ENCODE data around the gene FAM193B. TPM values are rescaled to one million over a fixed set of nuclear protein-coding genes. Genes with fewer than 3 reads are reported as not detected.

The FAM193B gene
- total and polyA plus RNA-seq, 2 donors (not counting 1 experiment from before 2014, with no cell fraction given), result 227 to 301 TPM

DNA sequence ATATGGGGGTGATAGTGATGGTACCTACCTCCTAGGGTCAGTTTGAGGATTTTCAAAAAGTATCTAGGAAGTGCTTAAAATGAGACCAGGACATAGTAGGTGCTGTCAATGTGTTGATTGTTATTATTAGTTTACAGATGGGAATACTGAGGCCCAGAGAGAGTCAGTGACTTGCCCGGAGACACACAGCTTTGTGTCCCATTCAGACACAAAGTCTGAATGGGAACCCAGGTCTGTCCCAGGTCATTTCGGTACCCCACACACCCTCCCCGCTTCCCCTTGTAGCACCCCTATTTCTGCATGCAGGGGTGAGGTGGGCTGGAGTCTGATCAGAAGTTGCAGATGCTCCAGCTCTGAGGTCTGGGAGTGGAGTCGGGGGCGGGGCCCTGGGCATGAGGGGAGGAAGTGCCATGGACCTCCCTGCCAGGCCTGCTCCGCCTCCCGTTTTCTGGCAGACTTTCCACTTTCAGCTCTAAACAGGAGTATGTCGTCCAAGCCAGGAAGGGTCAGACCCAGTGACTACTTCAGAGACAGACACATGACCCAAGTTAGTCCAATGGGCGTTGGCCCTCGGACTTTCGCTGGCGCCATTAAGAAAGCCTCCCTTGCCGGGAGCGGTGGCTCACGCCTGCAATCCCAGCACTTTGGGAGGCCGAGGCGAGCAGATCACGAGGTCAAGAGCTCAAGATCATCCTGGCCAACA, 77.7 kb downstream of the FAM193B start:
- DNase-seq, result no peak
- H3K4me3 Mint-ChIP-seq, result no peak overlapping the region
- no peak overlapping the region for H3K27ac Mint-ChIP-seq
- TF ChIP-seq, protein P1, sequence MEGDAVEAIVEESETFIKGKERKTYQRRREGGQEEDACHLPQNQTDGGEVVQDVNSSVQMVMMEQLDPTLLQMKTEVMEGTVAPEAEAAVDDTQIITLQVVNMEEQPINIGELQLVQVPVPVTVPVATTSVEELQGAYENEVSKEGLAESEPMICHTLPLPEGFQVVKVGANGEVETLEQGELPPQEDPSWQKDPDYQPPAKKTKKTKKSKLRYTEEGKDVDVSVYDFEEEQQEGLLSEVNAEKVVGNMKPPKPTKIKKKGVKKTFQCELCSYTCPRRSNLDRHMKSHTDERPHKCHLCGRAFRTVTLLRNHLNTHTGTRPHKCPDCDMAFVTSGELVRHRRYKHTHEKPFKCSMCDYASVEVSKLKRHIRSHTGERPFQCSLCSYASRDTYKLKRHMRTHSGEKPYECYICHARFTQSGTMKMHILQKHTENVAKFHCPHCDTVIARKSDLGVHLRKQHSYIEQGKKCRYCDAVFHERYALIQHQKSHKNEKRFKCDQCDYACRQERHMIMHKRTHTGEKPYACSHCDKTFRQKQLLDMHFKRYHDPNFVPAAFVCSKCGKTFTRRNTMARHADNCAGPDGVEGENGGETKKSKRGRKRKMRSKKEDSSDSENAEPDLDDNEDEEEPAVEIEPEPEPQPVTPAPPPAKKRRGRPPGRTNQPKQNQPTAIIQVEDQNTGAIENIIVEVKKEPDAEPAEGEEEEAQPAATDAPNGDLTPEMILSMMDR (IDR thresholded peaks at IDR 0.05), result no peak
- no peak for TF ChIP-seq EZH2 (IDR thresholded peaks at IDR 0.05; ENCODE audit: borderline replicate concordance, insufficient read depth, low read depth, low read length, poor library complexity, severe bottlenecking)
- Histone ChIP-seq H3K4me1 (ENCODE audit: control insufficient read depth in 2 of 2, insufficient read depth in 2 of 2, low read length in 2 of 2) (peaks cover 21 to 34% of the 10 kb centered on the region in 2 donors), H3K27ac (ENCODE audit: low read length in 2 of 2) (no peak overlapping the region), H4K20me1 (ENCODE audit: control insufficient read depth, insufficient read depth, low read length, poor library complexity, severe bottlenecking) (peaks cover 11% of the 10 kb centered on the region), H3K27me3 (replicated peaks in 1 of 4; ENCODE audit: control extremely low read depth in 1 of 4, control insufficient read depth in 3 of 4, insufficient read depth in 4 of 4, low read length in 3 of 4) (peaks cover 0 to 17% (median 7%) of the 10 kb centered on the region in 4 experiments), H3K9me3 (ENCODE audit: control extremely low read depth in 1 of 3, control insufficient read depth in 2 of 3, insufficient read depth in 1 of 3, low read length in 2 of 3) (no peaks in the 10 kb centered on the region), H3K4me2 (replicated peaks; ENCODE audit: low read depth, low read length, poor library complexity, severe bottlenecking) (no peak overlapping the region), H3K36me3 (replicated peaks in 1 of 2; ENCODE audit: control extremely low read depth in 1 of 2, control insufficient read depth in 1 of 2, extremely low read depth in 1 of 2, insufficient read depth in 2 of 2, low read length in 1 of 2) (no peaks in the 10 kb centered on the region), H3K9ac (ENCODE audit: low read length) (no peak overlapping the region), H2AFZ (ENCODE audit: insufficient read depth, low read depth, low read length, poor library complexity, severe bottlenecking) (no peak overlapping the region), H3K4me3 (ENCODE audit: control extremely low read depth in 1 of 5, extremely low read depth in 1 of 5, insufficient read depth in 1 of 5, low read depth in 2 of 5, low read length in 4 of 5) (no peak overlapping the region), H3K79me2 (ENCODE audit: control insufficient read depth, insufficient read depth, low read length) (no peaks in the 10 kb centered on the region)
- ATAC-seq (ENCODE audit: low read depth), result no peak
- ChIA-PET POLR2A (no interaction called here), CTCF (interaction anchor here (1.2 to 2.7 kb wide), 2 partner anchors 19 to 25 kb away, joined by 3 to 12 read pairs; no protein-coding TSS in a partner anchor)
- intact Hi-C loops (cut with micrococcal nuclease), result no loop called here
- H3K9me3 Mint-ChIP-seq (ENCODE audit: insufficient read depth), result no peaks in the 10 kb centered on the region
- 98% methylated on average over 14 of the region's 18 CpGs for WGBS (ENCODE audit: insufficient coverage)
- peaks cover 5% of the 10 kb centered on the region for H3K27me3 Mint-ChIP-seq
- H3K4me1 Mint-ChIP-seq, result peaks cover 35% of the 10 kb centered on the region
